HepG2 (cell line): ENCODE data around the gene HBA1.

Source experiments
- HOXA7 ChIP-seq: sonication (generic); formaldehyde crosslinking; IDR thresholded peaks from 2 replicates; pipeline ENCODE4 v1.8.1; 2022; ENCODE audit warnings: mild to moderate bottlenecking, missing genetic modification reagents, moderate library complexity
- IRF2 ChIP-seq: IDR thresholded peaks from 2 replicates; pipeline ENCODE4 v1.6.1; 2018; ENCODE audit warnings: missing genetic modification reagents, missing compliant biosample characterization
- RFX5 ChIP-seq: IDR thresholded peaks from 2 replicates; pipeline ENCODE4 v1.6.1; 2011; ENCODE audit warnings: low read depth, low read length, improper control_type of control experiment
- SIN3B ChIP-seq: fragments of 150-350 bp; IDR thresholded peaks from 2 replicates; pipeline ENCODE4 v1.6.1; 2014; ENCODE audit warnings: low read length
- SNRNP70 ChIP-seq: fragments of 200-400 bp; formaldehyde crosslinking; IDR thresholded peaks from 2 replicates; pipeline ENCODE4 v1.6.1; 2017; ENCODE audit warnings: mild to moderate bottlenecking, low read depth, low read length, moderate library complexity
- TAF1 ChIP-seq: sonication (generic); formaldehyde crosslinking; IDR thresholded peaks from 2 replicates; pipeline ENCODE4 v1.4.0; 2020; ENCODE audit warnings: missing genetic modification reagents
- XRCC5 ChIP-seq: fragments of 200-400 bp; formaldehyde crosslinking; optimal IDR thresholded peaks from 2 replicates; pipeline ENCODE3; 2017; ENCODE audit warnings: mild to moderate bottlenecking, low read length
- TF ChIP-seq, protein P1 (sequence below): IDR thresholded peaks from 2 replicates; pipeline ENCODE4 v1.6.1; 2016; ENCODE audit warnings: missing biosample characterization, missing genetic modification reagents, low read depth
- TF ChIP-seq, protein P2 (sequence below): IDR thresholded peaks from 2 replicates; pipeline ENCODE4 v1.6.1; 2016; ENCODE audit warnings: missing compliant biosample characterization, missing genetic modification reagents, borderline replicate concordance

DNA sequence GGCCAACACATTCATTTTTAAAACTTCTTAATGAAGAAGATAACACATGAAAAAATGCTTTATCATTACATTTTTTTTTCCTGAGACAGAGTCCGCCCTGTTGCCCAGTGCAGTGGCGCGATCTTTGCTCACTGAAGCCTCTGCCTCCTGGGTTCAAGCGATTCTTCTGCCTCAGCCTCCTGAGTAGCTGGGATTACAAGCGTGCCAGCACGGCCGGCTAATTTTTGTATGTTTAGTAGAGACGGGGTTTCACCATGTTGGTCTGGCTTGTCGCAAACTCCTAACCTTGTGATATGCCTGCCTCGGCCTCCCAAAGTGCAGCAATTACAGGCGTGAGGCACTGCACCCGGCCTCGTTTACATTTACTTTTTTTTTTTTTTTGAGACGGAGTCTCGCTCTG lies 17.0 kb downstream of the HBA1 start:
- TF ChIP-seq XRCC5 (no peak), IRF2 (CRISPR knock-in tag) (no peak), SIN3B (no peak), RFX5 (no peak), TAF1 (CRISPR knock-in tag) (no peak), SNRNP70 (no peak), HOXA7 (CRISPR knock-in tag) (no peak)
- TF ChIP-seq, protein P1, sequence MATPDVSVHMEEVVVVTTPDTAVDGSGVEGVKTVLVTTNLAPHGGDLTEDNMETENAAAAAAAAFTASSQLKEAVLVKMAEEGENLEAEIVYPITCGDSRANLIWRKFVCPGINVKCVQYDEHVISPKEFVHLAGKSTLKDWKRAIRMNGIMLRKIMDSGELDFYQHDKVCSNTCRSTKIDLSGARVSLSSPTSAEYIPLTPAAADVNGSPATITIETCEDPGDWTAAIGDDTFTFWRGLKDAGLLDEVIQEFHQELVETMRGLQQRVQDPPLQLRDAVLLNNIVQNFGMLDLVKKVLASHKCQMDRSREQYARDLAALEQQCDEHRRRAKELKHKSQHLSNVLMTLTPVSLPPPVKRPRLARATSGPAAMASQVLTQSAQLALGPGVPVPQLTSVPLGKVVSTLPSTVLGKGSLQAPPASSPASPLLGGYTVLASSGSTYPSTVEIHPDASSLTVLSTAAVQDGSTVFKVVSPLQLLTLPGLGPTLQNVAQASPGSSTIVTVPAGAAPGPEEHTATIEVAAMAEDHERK (CRISPR knock-in tag): no peak
- TF ChIP-seq, protein P2, sequence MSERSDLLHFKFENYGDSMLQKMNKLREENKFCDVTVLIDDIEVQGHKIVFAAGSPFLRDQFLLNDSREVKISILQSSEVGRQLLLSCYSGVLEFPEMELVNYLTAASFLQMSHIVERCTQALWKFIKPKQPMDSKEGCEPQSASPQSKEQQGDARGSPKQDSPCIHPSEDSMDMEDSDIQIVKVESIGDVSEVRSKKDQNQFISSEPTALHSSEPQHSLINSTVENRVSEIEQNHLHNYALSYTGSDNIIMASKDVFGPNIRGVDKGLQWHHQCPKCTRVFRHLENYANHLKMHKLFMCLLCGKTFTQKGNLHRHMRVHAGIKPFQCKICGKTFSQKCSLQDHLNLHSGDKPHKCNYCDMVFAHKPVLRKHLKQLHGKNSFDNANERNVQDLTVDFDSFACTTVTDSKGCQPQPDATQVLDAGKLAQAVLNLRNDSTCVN (CRISPR knock-in tag): no peak
